ENCODE data around the gene IDH2.

IDH2 gene

GRCh38 chr15:90044191-90044590, 58.1 kb downstream of the IDH2 start:
- TF ChIP-seq, protein P1, sequence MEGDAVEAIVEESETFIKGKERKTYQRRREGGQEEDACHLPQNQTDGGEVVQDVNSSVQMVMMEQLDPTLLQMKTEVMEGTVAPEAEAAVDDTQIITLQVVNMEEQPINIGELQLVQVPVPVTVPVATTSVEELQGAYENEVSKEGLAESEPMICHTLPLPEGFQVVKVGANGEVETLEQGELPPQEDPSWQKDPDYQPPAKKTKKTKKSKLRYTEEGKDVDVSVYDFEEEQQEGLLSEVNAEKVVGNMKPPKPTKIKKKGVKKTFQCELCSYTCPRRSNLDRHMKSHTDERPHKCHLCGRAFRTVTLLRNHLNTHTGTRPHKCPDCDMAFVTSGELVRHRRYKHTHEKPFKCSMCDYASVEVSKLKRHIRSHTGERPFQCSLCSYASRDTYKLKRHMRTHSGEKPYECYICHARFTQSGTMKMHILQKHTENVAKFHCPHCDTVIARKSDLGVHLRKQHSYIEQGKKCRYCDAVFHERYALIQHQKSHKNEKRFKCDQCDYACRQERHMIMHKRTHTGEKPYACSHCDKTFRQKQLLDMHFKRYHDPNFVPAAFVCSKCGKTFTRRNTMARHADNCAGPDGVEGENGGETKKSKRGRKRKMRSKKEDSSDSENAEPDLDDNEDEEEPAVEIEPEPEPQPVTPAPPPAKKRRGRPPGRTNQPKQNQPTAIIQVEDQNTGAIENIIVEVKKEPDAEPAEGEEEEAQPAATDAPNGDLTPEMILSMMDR (conservative IDR thresholded peaks at IDR 0.05; ENCODE audit: low read depth, low read length), result no peak
- Histone ChIP-seq H3K9ac (no peak overlapping the region), H3K36me3 (ENCODE audit: insufficient read depth) (no peaks in the 10 kb centered on the region), H3K4me3 (IDR thresholded peaks at IDR 0.05; ENCODE audit: insufficient read depth, low read depth, low read length) (no peak overlapping the region), H3K27ac (no peak overlapping the region), H3K27me3 (ENCODE audit: insufficient read depth, low read depth) (no peaks in the 10 kb centered on the region), H3K4me1 (ENCODE audit: low read depth, poor library complexity, severe bottlenecking) (peaks cover 40% of the 10 kb centered on the region), H4K20me1 (ENCODE audit: insufficient read depth) (no peaks in the 10 kb centered on the region), H3K79me2 (ENCODE audit: insufficient read depth, low read depth) (peaks cover 13% of the 10 kb centered on the region; the same call in 1 of the 2 replicates), H3K4me2 (no peak overlapping the region), H2AFZ (ENCODE audit: low read depth) (no peak overlapping the region)

- Histone ChIP-seq H4K20me1 (ENCODE audit: insufficient read depth) (no peaks in the 10 kb centered on the region), H3K4me2 (no peak overlapping the region), H3K79me2 (ENCODE audit: insufficient read depth, low read depth) (peaks cover 13% of the 10 kb centered on the region; the same call in 1 of the 2 replicates), H3K27me3 (ENCODE audit: insufficient read depth, low read depth) (no peaks in the 10 kb centered on the region), H2AFZ (ENCODE audit: low read depth) (no peak overlapping the region), H3K4me3 (IDR thresholded peaks at IDR 0.05; ENCODE audit: insufficient read depth, low read depth, low read length) (no peak overlapping the region), H3K4me1 (ENCODE audit: low read depth, poor library complexity, severe bottlenecking) (peaks cover 46% of the 10 kb centered on the region), H3K9ac (no peak overlapping the region), H3K36me3 (ENCODE audit: insufficient read depth) (no peaks in the 10 kb centered on the region), H3K27ac (no peak overlapping the region)
- TF ChIP-seq, protein P1 (conservative IDR thresholded peaks at IDR 0.05; ENCODE audit: low read depth, low read length), result no peak
Measured at GRCh38 chr15:90043530-90044010, 58.7 kb downstream of the IDH2 start.

GRCh38 chr15:90042766-90043529, 59.3 kb downstream of the IDH2 start:
- Histone ChIP-seq H3K79me2 (ENCODE audit: insufficient read depth, low read depth) (peaks cover 9% of the 10 kb centered on the region; the same call in 1 of the 2 replicates), H3K27me3 (ENCODE audit: insufficient read depth, low read depth) (no peaks in the 10 kb centered on the region), H3K36me3 (ENCODE audit: insufficient read depth) (no peaks in the 10 kb centered on the region), H3K4me1 (ENCODE audit: low read depth, poor library complexity, severe bottlenecking) (peaks cover 49% of the 10 kb centered on the region), H3K4me2 (no peak overlapping the region), H2AFZ (ENCODE audit: low read depth) (no peak overlapping the region), H3K9ac (no peak overlapping the region), H3K4me3 (IDR thresholded peaks at IDR 0.05; ENCODE audit: insufficient read depth, low read depth, low read length) (no peak overlapping the region), H4K20me1 (ENCODE audit: insufficient read depth) (no peaks in the 10 kb centered on the region), H3K27ac (no peak overlapping the region)
- TF ChIP-seq, protein P1 (conservative IDR thresholded peaks at IDR 0.05; ENCODE audit: low read depth, low read length), result no peak

DNA sequence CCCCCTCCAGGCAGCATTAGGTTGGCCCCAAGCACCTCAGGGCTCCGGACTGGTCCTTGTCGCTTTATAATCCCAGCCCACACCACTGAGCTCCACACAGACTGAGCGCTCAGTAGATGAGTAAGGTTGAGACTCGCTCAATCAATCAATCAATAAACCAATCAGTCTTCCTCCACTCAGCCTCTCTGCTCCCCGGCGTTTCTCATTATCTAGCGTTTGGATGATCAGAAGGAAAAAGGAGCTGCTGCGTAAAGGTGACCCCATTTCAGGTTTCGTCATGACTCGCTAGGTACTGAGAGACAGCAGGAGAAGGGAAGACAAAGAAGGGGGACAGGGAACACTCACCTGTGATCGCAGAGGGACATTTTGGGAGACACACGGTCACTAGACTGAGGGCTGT, 59.9 kb downstream of the IDH2 start:
- no peak overlapping the region for H3K9ac ChIP-seq
- H4K20me1 ChIP-seq (ENCODE audit: insufficient read depth), result no peaks in the 10 kb centered on the region
- no peak overlapping the region for H3K27ac ChIP-seq
- no peaks in the 10 kb centered on the region for H3K36me3 ChIP-seq (ENCODE audit: insufficient read depth)
- TF ChIP-seq, protein P1 (conservative IDR thresholded peaks at IDR 0.05; ENCODE audit: low read depth, low read length), result no peak
- no peak overlapping the region for H3K4me3 ChIP-seq (IDR thresholded peaks at IDR 0.05; ENCODE audit: insufficient read depth, low read depth, low read length)
- no peaks in the 10 kb centered on the region for H3K27me3 ChIP-seq (ENCODE audit: insufficient read depth, low read depth)
- no peak overlapping the region for H2AFZ ChIP-seq (ENCODE audit: low read depth)
- H3K4me2 ChIP-seq, result no peak overlapping the region
- H3K4me1 ChIP-seq (ENCODE audit: low read depth, poor library complexity, severe bottlenecking), result peaks cover 49% of the 10 kb centered on the region
- peaks cover 5% of the 10 kb centered on the region; the same call in 1 of the 2 replicates for H3K79me2 ChIP-seq (ENCODE audit: insufficient read depth, low read depth)
